Breast epithelium (tissue), 4 donors: ENCODE measurements around the gene FHDC1. TPM values are rescaled to one million over a fixed set of nuclear protein-coding genes. Genes with fewer than 3 reads are reported as not detected.
A peak's percentile ranks its signal among the peaks of the same experiment; 100 is the strongest.

ENCODE experiments used
- DNase-seq, 2 donors: peaks; one replicate each; pipeline ENCODE4 v3.0.0-alpha.2; 2019; ENCODE audit warnings: low spot score in 2 of 2
- H3K27ac ChIP-seq, 2 donors: fragments of 200-600 bp; sonication (generic) in 1 of 2; one replicate each; pipeline ENCODE4 v1.5.1; 2016 to 2019; ENCODE audit warnings: mild to moderate bottlenecking in 1 of 2
- H3K27me3 ChIP-seq, 2 donors: fragments of 200-600 bp; sonication (generic) in 1 of 2; one replicate each; pipeline versions ENCODE4 v1.5.1 to v1.6.0; 2017 to 2019; ENCODE audit warnings: control low read depth in 1 of 2, mild to moderate bottlenecking in 1 of 2
- H3K36me3 ChIP-seq: fragments of 200-600 bp; one replicate; pipeline ENCODE4 v1.5.1; 2019
- H3K4me1 ChIP-seq, 2 donors: fragments of 200-600 bp; sonication (generic); one replicate each; pipeline ENCODE4 v1.5.1; 2016 to 2019; ENCODE audit warnings: control low read depth in 1 of 2
- H3K4me3 ChIP-seq, 3 donors: fragments of 200-600 bp; sonication (generic); 1 replicate in 2 of 3; 2 replicates in 1 of 3; pipeline ENCODE4 v1.5.1; 2016 to 2019; ENCODE audit warnings: mild to moderate bottlenecking in 3 of 3, moderate library complexity in 2 of 3
- H3K9me3 ChIP-seq, 2 donors: fragments of 200-600 bp; sonication (generic) in 1 of 2; one replicate each; pipeline ENCODE4 v1.5.1; 2016 to 2019; ENCODE audit warnings: control low read depth in 1 of 2
- CTCF ChIP-seq, 3 donors: fragments of 450-650 bp; IDR thresholded peaks; one replicate each; pipeline ENCODE4 v1.5.1; 2016 to 2017; ENCODE audit warnings: antibody characterized with exemption in 3 of 3, mild to moderate bottlenecking in 3 of 3, moderate library complexity in 3 of 3
- POLR2A ChIP-seq: fragments of 450-650 bp; IDR thresholded peaks from one replicate; pipeline ENCODE4 v1.6.1; 2016; ENCODE audit warnings: antibody characterized with exemption, mild to moderate bottlenecking, moderate library complexity
- POLR2AphosphoS5 ChIP-seq, 3 donors: sonication (generic); formaldehyde crosslinking; IDR thresholded peaks; one replicate each; pipeline ENCODE4 v1.6.1; 2017; ENCODE audit warnings: antibody characterized with exemption in 3 of 3
- intact Hi-C: fragments of 100-400 bp; cut with DNase I; formaldehyde crosslinking; loops from one replicate; pipeline ENCODE4 v1.15.1; 2023; ENCODE audit warnings: low total_unique reads
- total RNA-seq, 3 donors: library from RNA; depleted of rRNA; stranded (reverse); fragments of >200 nt; gene quantifications; one replicate each; pipeline ENCODE4 v1.1.0, GENCODE V29; 2016

FHDC1 gene
- total RNA-seq, 3 donors from 2014 or later = 0.48 to 2.3 (median 2.0) TPM

GRCh38 chr4:153019906-153020305, 83.8 kb downstream of the FHDC1 start:
- no peak for TF ChIP-seq CTCF (IDR thresholded peaks at IDR 0.05)
- no peak for TF ChIP-seq POLR2A
- TF ChIP-seq POLR2AphosphoS5 (IDR thresholded peaks at IDR 0.05) = no peak
- H3K4me3 ChIP-seq = no peak overlapping the region
- DNase-seq = no peak
- no peaks in the 10 kb centered on the region for H3K9me3 ChIP-seq
- intact Hi-C loops = no loop called here
- no peaks in the 10 kb centered on the region for H3K36me3 ChIP-seq
- no peaks in the 10 kb centered on the region for H3K27me3 ChIP-seq
- H3K27ac ChIP-seq = no peak overlapping the region
- H3K4me1 ChIP-seq = no peaks in the 10 kb centered on the region

DNA sequence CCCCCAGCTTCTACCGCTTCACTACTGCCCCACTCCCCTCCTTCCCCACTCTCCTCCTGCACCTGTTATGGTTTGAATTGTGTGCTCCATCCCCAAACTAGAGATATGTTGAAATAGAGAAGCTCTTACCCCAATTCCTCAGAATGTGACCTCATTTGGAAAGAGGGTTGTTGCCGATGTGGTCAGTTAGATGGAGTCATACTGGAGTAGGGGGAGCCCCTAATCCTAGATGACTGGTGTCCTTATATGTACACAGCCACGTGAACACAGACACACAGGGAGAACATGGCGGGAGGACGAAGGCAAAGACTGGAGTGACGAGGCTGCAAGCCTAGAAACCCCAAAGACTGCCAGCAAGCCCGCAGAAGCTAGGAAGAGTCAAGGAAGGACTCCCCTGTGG, 84.3 kb downstream of the FHDC1 start:
- no peak overlapping the region for H3K4me3 ChIP-seq
- intact Hi-C loops = no loop called here
- H3K36me3 ChIP-seq = no peaks in the 10 kb centered on the region
- no peaks in the 10 kb centered on the region for H3K27me3 ChIP-seq
- no peaks in the 10 kb centered on the region for H3K9me3 ChIP-seq
- H3K27ac ChIP-seq = no peak overlapping the region
- TF ChIP-seq CTCF (IDR thresholded peaks at IDR 0.05) (no peak), POLR2A (no peak), POLR2AphosphoS5 (IDR thresholded peaks at IDR 0.05) (no peak)
- no peaks in the 10 kb centered on the region for H3K4me1 ChIP-seq
- DNase-seq = no peak

- H3K27ac ChIP-seq = no peak overlapping the region
- H3K4me3 ChIP-seq = no peak overlapping the region
- no peak for DNase-seq
- no peak for TF ChIP-seq POLR2AphosphoS5 (IDR thresholded peaks at IDR 0.05)
- TF ChIP-seq POLR2A = no peak
- TF ChIP-seq CTCF (IDR thresholded peaks at IDR 0.05) = no peak
- intact Hi-C loops = no loop called here
- no peaks in the 10 kb centered on the region for H3K27me3 ChIP-seq
- no peaks in the 10 kb centered on the region for H3K36me3 ChIP-seq
- H3K4me1 ChIP-seq = no peaks in the 10 kb centered on the region
- H3K9me3 ChIP-seq = no peaks in the 10 kb centered on the region
These were observed 85.2 kb downstream of the FHDC1 start for GRCh38 chr4:153021276-153021675.

DNA sequence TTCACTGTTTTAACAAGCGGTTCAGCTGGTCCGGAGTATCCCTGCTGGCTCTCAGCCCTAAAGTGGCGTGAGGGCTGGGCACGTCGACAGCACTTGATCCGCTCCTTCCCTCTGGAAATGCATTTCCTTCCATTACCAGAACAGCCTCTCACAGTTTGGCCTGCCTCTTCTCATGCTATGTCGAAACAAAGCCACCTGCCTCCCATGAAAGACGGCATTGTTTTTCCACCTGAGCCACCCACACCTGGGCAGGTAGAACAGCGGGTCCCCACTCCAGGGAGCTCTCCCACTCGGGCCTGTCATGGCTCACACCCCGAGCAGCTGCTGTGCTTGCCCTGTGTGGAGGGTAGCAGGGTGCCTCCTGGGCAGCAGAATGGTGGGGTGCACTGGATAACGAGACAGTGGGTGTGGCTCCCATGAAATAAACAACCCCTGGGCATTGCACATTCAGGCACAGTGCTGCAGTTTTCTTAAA, 86.2 kb downstream of the FHDC1 start:
- peak overlapping the region in 1 of 3 donors; percentile 28 for H3K4me3 ChIP-seq
- DNase-seq = peak in 1 of 2 donors; percentile 74
- TF ChIP-seq POLR2A (no peak), POLR2AphosphoS5 (IDR thresholded peaks at IDR 0.05) (no peak), CTCF (IDR thresholded peaks at IDR 0.05) (no peak)
- intact Hi-C loops = no loop called here
- H3K9me3 ChIP-seq = no peaks in the 10 kb centered on the region
- H3K4me1 ChIP-seq = no peaks in the 10 kb centered on the region
- H3K27ac ChIP-seq = peak overlapping the region; percentile 48 to 68
- H3K27me3 ChIP-seq = no peaks in the 10 kb centered on the region
- H3K36me3 ChIP-seq = no peaks in the 10 kb centered on the region

GRCh38 chr4:153023139-153023538, 87.0 kb downstream of the FHDC1 start:
- intact Hi-C loops = no loop called here
- H3K27me3 ChIP-seq = no peaks in the 10 kb centered on the region
- DNase-seq = no peak
- H3K4me1 ChIP-seq = no peaks in the 10 kb centered on the region
- peak overlapping the region; percentile 38 to 68 for H3K27ac ChIP-seq
- TF ChIP-seq CTCF (IDR thresholded peaks at IDR 0.05) = no peak
- TF ChIP-seq POLR2AphosphoS5 (IDR thresholded peaks at IDR 0.05) = no peak
- no peak for TF ChIP-seq POLR2A
- H3K36me3 ChIP-seq = no peaks in the 10 kb centered on the region
- H3K9me3 ChIP-seq = peaks cover 0 to 3% of the 10 kb centered on the region in 2 donors
- no peak overlapping the region for H3K4me3 ChIP-seq
